ENCODE results near the gene SELENOW.
"Not testable (repeated sequence)": the region's sequence is repeated elsewhere in the genome, so short reads cannot be mapped to it uniquely, and the experiment has no call there.

Gene SELENOW

DNA sequence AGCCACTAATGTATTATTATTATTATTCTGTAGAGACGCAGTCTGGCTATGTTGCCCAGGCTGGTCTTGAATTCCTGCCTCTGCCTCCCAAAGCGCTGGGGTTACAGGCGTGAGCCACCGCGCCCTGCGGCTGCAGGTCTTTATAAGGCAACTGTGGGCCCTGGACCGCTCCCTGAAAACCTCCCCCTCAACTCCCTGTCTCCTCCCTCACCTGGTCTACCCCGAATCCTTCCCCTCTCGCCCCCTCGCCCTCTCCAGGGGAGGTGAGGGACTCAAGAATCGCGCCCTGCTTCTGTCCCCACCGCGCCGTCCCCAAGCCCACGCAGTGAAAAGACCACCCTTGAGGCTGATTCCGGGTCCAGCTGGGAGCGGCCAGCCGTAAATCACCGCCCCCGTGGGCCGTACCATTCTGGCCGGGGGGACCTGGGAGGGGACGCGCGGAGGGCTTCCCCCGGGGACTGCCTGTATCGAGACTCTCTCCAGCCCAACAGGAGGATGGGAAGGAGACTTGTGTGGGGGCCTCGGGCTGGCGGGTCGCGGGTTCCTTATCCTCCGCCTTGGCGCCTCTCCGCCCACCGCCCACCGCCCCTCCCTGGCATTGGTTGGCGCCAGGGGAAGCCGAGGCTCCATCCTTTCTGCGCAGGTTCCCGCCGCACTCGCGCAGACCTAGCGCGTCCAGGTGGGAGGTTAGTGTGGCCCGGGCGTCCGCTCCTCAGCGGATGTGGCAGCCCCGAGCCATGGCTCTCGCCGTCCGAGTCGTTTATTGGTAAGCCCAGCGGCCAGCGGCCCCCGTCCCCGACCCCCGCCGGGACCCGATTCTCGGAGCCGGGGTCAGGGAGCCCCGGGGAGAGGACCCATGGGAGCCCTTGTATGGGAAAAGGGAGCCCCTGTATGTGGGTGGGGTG is at the start of gene SELENOW:
Gene SELENOW, plus strand, starts transcription at position 655 of the 905 bp plus-strand sequence. Its CDS starts 83 bp downstream, at position 738.
- peak; percentile 79 for DNase-seq

DNA sequence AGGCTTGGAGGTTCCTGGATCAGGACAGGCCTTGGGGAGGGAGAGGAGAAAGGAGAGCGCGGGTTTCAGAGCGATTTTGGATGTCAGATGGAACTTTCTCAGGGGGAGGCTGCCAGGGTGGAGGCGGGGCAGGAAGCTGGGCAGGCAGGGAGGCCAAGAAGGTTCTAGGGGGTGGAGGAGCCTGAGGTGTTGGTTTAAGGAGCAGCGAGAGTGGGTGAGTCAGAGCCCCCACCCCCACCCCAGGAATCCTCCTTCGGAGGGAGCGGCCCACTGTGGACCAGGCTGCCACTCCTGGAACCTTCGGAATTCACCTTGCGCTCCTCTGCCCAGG is 49.1 kb upstream of the SELENOW start:
- peak; percentile 88 for DNase-seq

DNA sequence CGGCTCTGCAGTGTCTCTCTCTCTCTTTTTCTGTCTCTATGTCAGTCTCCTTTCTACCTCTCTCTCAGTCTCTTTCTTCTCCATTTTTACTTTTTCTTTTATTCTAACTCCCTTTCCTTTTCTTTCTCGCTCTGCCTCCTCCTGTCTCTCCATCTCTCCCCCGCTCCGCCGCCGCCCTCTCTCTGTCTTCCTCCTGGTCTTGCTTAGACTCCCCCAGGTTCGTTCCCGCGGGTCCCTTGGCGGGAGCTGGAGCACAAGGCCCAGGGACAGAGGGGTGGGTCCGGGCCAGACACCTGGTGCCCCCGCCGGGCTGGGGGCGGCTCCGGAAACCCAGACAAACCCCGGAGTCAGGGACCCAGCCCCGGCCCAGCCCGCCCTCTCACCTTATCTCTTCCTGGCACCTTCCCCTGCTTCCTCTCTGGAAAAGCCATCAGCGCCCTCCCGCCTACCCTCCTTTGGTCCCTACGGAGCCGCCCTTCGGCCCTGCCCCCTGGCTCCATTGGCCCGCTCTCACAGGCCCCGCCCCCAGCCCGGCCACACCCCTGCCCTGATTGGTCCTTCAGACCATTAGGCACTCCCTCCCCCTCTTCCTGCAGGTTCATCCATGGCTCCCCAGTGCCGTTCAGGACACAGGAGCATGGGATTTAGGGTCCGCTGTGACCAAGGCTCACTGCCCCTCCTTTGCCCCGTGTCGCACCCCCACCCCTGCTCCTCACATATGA is 48.5 kb upstream of the SELENOW start:
- DNase-seq: no peak

DNA sequence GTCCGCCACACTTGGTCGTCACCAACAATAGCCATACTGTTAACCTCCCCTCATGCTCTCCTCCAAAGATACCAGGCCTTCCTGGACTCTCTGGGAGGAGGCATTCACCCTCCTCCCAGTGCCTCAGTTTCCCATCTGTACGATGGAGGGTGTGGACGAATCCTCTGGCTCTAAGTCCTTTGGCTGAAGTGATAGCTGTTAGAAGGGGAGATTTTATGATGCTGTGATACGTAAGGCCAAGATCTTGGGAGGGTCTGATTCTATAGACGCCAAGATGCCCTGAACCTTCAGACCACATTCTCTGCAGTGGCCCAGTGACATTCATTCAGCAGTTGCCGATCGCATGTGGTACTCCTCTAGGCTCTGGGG is 48.0 kb upstream of the SELENOW start:
- DNase-seq: no peak

DNA sequence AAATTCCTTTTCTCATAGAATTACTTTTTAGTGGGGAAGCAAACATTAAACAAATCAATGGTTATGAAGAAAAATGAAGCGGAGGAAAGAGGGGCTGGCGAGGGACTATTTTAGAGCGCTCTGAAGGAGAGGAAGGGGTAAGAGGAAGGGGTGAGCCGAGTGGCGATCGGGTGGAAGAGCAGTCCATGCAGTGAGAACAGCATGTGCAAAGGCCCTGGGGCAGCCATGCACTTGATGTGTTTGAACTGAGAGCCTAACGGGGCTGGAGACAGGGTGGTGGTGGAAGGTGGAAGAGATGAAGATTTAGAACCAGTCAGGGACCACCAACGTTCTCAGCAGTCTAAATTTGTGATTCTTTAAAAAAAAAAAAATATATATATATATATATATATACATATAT is 47.6 kb upstream of the SELENOW start:
- no peak for DNase-seq

DNA sequence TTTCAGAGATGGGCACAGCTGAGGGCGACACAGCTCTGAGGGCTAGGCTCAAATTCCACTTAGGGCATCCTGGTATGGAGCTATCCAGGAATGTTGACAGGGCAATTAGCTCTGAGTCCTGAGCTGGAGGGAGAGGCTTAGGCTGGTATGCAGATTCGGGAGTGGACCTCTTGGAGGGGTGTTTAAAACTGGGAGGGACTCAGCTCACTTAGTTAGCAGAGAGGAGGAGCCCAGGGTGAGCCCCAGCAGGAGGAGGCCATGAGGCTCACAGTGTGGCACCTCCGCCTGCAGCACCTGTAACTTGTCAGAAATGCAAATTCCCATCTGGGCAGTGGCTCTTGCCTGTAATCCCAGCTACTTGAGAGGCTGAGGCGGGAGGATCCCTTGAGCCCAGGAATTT is 43.4 kb upstream of the SELENOW start:
- no peak for DNase-seq

DNA sequence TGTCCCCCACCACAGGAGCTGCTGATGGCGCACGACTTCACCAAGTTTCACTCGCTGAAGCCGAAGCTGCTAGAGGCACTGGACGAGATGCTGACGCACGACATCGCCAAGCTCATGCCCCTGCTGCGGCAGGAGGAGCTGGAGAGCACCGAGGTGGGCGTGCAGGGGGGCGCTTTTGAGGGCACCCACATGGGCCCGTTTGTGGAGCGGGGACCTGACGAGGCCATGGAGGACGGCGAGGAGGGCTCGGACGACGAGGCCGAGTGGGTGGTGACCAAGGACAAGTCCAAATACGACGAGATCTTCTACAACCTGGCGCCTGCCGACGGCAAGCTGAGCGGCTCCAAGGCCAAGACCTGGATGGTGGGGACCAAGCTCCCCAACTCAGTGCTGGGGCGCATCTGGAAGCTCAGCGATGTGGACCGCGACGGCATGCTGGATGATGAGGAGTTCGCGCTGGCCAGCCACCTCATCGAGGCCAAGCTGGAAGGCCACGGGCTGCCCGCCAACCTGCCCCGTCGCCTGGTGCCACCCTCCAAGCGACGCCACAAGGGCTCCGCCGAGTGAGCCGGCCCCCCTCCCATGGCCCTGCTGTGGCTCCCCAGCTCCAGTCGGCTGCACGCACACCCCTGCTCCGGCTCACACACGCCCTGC is 37.5 kb upstream of the SELENOW start:
- DNase-seq: no peak

DNA sequence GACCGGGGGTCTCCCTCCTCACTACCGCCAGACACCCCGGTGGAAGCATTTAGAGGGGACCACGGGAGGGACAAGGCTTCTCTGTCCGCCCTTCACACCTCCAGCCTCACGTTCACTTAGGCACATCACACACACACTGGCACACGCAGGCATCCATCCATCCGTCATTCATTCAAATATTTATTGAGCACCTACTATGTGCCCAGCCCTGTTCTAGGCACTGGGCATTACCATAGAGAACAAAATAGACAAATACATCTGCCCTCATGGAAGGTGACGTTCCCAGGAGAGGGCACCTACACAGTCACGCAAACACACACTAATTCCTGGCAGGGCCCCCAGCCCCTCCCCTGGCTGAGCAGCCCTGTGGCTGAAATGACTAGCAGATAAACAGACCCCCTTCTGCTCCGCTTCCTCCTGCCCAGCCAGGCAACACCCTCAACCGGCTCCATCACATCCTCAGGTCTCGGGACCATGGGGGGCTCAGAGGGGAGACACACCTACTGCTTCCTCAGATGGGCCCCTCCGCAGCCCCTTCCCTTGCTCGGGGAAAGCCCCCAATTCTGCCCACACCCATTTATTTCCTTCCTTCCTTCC is 36.9 kb upstream of the SELENOW start:
- DNase-seq: no peak

DNA sequence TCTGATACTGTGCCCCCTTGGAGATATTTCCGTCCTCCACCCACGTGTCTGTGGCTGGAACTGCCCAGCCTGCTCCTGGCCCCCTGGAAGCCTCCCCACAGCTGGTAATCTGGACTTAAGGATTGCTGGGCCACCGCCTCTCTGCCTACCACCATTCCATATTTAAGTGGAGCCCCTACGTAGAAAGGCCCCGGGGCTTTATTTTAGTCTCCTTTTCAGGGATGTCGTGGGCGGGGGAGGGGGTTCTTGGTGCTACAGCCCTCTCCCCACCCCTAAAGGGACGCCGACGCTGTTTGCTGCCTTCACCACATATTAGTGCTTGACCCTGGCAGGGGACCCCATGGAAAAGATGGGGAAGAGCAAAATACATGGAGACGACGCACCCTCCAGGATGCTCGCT is 35.9 kb upstream of the SELENOW start:
- DNase-seq: no peak

DNA sequence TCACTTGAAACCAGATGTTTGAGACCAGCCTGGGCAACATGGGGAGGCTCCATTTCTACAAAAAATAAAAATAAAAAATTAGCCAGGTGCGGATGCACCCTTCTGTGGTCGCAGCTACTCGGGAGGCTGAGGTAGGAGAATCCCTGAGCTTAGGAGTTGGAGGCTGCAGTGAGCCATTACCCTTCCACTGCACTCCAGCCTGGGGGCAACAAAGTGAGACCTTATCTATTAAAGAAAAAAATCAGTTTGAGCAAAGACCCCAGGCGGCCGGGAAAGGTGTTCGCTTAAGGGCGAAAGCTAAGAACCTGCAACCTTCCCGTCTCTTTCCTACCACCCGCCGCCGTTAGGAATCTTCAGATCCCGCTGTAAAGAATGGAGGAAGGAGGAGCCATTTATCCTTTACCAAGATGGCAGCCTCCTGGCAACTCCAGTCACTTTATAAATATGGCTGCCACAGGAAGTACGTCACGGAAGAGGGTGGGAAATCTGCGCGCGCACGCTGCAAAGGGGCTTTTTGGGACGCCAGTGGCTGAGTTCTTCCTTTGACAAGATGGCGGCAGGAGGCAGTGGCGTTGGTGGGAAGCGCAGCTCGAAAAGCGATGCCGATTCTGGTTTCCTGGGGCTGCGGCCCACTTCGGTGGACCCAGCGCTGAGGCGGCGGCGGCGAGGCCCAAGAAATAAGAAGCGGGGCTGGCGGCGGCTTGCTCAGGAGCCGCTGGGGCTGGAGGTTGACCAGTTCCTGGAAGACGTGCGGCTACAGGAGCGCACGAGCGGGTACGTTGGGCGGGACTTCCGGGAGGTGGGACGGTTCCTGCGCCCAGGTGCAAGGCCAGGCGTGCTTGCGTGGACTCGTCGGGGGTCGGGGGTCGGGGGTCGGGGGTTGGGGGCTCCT is 33.2 kb upstream of the SELENOW start, which contains the start of gene NOP53:
Gene NOP53, plus strand, starts transcription at position 537 of the 892 bp plus-strand sequence. Its CDS starts 14 bp downstream, at position 551.
- peak; percentile 97 for DNase-seq

DNA sequence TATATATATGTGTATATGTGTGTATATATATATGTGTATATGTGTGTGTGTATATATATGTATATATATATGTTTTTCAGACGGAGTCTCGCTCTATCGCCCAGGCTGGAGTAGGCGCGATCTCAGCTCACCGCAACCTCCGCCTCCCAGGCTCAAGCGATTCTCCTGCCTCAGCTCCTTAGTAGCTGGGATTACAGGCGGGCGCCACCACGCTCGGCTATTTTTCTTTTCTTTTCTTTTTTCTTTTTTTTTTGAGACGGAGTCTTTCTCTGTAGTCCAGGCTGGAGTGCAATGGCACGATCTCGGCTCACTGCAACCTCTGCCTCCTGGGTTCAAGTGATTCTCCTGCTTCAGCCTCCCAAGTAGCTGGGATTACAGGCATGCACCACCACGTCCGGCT is 32.4 kb upstream of the SELENOW start:
- DNase-seq: not testable (repeated sequence)

DNA sequence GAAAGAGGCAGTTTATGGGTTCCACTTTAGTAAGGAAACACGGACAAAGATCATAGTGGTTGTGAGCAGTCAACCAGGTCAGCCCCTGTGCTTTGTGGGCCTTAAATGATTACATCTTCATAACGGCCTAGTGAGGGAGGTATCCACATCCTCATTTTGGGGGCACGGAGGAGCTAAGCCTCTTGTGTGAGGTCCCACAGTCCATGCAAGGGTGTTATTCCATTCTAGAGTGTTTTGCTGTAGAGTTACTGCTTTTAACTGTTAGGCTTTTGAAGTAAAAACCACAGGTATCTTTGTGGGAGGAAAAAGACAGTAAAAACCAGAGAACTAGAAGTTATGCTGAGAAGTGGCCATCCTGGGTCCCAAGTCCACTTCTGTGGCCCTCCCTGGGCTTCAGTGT is 29.2 kb upstream of the SELENOW start:
- DNase-seq: no peak

DNA sequence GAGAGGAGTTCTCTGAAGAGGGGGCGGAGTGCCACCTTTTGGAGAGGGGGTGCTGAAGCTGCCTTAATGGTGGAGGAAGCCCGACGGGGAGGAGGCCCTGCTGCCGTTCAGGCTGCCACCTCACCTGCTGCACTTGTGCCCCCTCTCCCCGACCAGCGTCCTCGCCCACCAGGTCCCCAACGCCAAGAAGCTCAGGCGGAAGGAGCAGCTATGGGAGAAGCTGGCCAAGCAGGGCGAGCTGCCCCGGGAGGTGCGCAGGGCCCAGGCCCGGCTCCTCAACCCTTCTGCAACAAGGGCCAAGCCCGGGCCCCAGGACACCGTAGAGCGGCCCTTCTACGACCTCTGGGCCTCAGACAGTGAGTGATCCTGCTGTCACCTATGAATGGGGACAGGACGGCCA is 27.8 kb upstream of the SELENOW start:
- no peak for DNase-seq

DNA sequence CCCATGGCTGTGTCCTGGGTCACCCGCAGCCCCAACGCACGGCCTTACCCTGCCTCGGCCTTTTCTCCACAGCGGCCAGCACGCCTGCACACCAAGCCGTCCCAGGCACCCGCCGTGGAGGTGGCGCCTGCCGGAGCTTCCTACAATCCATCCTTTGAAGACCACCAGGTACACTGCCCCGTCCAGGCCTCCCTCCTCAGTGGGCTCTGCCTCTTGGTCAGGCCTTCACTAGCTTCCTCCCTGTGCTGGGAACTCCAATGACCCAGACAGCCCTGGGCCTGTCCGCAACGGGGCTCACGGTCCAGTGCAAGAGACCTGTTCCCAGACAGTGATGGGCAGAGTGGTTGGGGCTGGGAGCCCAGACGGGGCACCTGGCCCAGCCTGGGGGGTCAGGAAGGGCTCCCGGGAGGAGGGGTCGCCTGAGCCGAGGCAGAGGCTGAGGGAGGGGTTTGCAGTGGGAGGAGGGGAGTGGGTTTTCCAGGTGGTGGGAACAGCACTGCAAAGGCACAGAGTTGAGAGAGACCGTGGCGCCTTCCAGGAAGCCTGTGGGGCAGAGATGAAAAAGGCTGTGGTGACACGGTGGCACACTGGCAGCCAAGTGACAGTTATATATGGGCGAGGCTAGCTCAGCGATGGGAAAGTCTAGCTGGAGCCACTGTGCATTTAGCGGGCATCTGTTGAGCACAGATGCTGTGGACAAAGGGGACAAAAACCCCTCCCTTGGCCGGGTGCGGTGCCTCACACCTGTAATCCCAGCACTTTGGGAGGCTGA is 25.9 kb upstream of the SELENOW start:
- DNase-seq: no peak

DNA sequence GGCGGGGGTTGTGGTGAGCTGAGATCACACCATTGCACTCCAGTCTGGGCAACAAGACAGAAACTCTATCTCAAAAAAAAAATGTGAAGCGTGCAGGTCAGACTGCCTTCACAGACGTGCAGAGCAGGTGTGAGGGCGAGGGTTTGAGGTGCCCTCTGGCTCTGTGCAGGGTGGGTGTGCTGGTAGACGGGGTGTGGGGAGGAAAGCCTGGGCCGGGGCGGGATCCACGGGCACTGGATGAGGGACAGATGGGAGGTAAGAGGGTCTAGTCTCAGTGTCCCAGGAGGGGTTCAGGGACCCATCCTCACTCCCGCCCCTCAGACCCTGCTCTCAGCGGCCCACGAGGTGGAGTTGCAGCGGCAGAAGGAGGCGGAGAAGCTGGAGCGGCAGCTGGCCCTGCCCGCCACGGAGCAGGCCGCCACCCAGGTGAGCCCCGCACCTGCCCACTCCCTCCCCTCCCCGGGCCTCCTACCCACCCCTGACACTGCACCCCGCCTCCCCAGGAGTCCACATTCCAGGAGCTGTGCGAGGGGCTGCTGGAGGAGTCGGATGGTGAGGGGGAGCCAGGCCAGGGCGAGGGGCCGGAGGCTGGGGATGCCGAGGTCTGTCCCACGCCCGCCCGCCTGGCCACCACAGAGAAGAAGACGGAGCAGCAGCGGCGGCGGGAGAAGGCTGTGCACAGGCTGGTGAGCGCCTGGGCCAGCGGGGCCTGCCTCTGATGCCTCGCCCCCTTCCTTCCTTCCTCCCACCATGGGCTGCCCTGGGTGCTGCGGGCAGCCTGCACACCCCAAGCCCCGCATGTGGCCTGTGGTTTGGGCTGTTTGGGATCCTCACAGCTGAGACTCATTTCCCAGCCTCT is 24.1 kb upstream of the SELENOW start:
- DNase-seq: no peak

DNA sequence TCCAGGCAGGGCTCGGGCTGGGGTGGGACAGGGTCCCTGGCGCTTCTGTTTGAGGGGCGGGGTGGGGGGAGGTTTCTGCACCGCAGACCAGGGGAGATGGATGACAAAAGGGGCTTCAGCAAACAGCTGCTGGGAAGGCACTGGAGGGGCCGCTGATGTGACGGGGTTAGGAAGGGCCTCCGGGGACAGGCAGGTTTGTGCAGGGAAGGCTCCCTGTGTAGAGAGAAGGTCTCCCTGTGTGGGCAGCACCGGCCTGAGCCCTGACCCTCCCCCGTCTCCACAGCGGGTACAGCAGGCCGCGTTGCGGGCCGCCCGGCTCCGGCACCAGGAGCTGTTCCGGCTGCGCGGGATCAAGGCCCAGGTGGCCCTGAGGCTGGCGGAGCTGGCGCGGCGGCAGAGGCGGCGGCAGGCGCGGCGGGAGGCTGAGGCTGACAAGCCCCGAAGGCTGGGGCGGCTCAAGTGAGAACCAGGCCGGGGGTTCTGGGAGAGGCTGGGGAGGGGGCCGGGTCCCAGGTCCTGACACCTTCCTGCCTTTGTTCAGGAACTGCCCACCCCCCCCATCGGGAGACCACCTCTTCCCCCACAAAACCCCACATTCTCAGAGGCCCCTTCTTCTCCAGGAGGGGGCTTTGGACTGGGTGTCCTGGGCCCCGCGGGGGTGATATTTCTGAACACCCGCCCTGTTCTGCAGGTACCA is 23.3 kb upstream of the SELENOW start:
- DNase-seq: no peak

DNA sequence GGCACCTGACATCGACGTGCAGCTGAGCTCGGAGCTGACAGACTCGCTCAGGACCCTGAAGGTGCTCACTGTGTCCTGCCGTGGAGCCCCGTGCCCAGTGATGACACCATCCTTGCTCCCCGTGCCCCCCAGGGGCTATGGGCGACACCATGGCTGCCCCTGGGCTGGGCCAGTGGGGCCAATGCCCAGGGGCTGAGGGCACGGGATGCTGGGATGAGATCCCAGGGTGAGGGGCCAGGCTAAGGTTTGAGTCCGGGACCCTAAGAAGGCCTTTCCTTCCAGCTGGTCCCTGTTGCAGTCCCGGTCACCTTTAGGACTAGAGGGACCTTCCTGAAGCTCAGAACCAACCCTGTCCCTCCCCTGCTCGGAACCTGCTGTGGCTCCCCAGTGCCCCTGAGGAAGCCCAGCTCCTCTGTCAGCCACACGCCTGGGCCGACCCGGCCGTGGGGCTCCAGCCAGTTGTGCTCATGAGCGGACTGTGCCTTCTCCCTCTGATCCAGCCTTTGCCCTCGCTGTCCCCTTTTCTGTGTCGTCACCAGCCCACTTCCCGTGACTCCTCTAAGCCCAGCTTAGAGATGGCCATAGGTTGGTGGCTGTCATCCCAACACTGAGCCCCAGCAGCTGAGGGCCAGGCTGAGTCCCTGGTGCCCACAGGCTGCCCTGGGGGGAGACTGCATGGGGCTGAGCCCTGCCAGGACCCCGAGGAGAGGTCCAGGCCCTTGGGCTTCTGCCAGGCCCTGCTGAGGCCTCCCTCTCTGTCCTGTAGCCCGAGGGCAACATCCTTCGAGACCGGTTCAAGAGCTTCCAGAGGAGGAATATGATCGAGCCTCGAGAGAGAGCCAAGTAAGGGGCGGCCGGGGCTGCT is 22.5 kb upstream of the SELENOW start:
- no peak for DNase-seq

DNA sequence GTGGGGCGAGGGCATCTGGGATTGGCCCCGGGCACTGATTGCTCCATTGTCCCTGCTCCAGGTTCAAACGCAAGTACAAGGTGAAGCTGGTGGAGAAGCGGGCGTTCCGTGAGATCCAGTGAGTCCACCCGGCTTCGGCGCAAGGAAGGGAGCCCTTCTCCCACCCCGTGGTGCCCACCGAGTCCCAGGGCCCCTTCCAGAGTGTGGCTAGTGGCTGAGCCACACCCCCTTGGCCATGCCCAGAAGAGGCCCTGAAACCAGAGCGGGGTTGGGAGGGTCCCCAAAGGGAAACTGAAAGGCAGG is 21.9 kb upstream of the SELENOW start:
- no peak for DNase-seq

Data from fibroblast of skin of right quadriceps (primary cell).